NCI-H2029 (cell line): Measurements from ENCODE around the gene DOK7.

Experiments used
- DNase-seq: peaks from one replicate; lab custom pipeline; 2025; lab: John Stamatoyannopoulos, UW

The DOK7 gene

DNA sequence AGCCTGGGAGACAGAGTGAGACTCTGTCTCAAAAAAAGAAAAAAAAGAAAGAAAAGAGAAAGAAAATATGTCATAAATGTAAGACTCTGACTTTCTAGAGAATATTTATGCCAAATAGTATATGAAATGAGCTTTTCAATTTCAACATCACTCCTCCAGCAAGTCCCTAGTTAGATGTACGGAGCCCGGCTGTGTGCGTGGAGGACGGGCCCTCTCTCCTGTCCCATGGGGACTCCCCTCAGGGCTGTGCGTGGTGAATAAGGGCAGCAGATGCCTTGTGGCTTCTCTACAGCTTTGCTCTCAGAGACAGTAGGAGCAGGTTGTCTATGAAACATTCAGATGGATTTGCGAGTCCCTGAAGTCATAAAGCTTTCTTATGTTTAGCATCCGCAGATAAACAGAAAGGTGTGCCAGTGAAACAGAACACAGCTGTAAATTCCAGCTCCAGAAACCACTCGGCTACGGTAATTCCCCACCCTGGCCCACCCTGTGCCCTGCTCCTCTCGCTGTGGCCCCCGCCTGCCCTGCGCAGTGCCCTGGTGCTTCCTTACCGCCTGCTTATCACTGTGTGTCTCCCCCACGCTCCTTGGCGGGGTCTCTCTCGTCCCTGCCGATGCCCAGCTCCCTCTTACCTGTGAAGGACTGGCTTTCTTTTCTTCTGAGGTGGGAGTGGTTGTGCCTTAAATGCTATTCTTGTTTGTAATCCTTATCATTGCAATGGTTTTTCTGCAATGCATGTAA lies 35.2 kb upstream of the DOK7 start:
- no peak for DNase-seq

GRCh38 chr4:3429651-3430050 lies 33.5 kb upstream of the DOK7 start:
- no peak for DNase-seq

DNA sequence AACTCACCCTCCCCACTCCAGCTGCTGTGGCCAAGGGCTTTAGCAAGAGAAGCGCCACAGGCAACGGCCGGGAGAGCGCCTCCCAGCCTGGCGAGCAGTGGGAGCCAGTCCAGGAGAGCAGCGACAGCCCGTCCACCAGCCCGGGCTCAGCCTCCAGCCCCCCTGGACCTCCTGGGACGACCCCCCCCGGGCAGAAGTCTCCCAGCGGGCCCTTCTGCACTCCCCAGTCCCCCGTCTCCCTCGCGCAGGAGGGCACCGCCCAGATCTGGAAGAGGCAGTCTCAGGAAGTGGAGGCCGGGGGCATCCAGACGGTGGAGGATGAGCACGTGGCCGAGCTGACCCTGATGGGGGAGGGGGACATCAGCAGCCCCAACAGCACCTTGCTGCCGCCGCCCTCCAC lies 32.6 kb upstream of the DOK7 start:
- DNase-seq = no peak

DNA sequence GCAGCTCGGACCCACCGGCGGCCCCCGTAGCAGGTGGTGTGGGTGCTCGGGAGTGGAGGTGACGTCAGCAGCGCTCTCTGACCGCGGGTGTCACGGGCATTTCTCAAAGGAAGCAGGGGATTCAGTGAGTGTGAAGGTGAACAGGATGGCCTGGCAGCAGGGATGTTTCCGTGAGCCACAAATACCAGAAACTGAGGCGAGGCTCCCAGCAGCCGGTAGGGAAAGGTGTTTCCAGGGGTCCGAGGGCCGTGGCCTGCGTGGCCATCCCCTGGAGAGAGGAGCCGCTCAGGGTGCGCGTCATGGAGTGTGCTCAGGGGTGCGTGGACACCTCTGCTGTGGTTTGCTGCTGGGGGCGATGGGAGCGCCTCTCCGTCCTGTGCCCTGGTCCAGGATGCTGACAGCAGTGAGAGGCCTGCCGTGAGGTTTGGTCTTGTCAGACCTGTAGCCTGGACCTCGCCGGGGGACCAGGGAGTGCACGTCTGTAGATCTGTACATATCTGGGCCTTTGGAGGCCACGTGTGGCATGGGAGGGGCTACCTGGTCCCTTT lies 31.6 kb upstream of the DOK7 start:
- DNase-seq = no peak

GRCh38 chr4:3432381-3432790 lies 30.7 kb upstream of the DOK7 start:
- no peak for DNase-seq

- no peak for DNase-seq
Observed at GRCh38 chr4:3433138-3433869, 29.8 kb upstream of the DOK7 start.

DNA sequence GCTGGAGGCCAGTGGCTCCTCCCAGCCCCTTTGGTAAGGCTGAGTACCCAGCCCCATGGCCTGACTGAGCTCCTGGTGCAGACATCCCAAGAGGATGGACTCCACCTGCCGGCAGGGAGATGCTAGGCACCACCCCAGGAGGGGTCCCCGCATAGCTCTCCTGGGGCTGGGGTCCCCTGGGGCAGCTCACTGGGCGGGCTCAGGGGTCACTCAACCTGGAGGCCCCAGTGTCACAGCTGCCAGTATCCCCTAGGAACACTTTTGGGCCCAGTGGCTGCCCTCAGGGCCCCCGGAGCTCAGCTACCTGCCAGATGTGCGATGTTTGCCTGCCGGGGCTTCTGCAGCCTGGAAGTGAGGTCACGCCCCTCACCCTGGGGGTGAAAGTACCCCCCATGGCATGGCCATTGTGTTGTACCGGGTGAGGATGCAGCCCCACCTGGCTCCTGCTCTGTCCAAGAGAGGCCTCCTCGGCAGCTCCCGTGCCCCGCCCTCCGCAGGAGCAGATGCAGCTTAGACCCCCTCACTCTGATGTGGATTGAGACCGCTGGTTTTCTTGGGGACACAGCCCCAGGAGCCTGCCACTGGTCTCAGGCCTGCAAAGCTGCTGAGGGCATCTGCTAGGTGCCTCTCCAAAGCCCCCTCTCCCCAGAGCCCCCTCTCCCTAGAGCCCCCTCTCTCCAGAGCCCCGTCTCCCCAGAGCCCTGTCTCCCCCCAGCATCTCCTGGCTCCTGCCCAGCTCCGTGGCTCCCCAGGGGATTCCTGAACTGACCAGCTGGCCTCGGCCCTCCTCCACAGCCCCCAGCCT lies 28.0 kb upstream of the DOK7 start:
- DNase-seq = no peak

DNA sequence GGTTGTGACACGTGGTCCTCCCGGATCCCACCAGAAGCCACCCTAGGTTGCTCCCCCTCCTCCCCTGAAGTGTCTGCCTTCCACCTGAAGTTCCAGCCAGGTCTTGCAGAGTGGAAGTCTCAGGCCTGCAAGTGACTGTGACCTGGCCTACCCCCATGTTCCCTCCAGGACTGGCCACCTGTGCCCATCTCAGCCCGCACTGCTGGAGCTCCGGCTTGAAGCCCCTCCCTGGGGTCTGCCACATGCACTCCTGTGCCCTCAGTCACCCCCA lies 27.5 kb upstream of the DOK7 start:
- no peak for DNase-seq

- DNase-seq = no peak
Observed at GRCh38 chr4:3436048-3436797, 26.9 kb upstream of the DOK7 start.

DNA sequence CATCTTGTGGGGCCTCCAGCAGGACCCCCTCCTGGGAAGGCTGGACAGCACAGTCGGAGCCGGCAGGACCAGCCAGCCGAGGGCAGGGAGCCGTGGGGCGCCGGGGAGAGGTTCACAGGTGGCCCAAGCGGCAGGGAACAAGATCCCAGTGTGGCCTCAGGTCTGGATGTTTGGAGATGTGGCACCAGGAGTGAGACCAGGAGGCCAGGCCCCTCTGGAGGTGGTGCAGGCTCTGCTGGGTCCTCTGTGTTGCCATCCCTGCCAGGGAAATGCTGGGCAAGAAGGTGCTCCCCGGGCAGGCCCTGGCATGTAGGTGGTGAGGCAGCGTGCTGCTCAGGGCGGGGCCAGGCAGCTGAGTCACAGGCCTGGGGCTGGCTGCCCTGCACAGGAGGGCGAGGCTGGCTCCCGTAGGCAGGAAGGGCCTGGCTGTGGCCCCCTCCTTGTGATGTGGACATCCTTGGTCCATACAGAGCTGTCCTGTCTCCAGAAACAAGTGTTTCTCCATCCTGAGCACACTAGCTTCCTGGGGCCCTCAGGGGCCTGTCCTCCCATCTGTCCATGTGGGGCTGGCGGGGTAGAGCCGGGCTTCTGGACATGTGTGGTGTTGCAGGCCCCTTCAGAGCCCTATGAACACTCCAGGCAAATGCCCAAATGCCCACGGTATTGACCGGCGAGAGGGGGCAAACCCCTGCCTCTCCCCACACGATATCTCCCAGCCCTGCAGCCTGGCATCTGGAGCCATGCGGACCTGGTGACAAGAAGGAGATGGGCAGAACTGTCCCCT lies 26.1 kb upstream of the DOK7 start:
- no peak for DNase-seq

- no peak for DNase-seq
Observed at GRCh38 chr4:3437582-3437936, 25.5 kb upstream of the DOK7 start.

DNA sequence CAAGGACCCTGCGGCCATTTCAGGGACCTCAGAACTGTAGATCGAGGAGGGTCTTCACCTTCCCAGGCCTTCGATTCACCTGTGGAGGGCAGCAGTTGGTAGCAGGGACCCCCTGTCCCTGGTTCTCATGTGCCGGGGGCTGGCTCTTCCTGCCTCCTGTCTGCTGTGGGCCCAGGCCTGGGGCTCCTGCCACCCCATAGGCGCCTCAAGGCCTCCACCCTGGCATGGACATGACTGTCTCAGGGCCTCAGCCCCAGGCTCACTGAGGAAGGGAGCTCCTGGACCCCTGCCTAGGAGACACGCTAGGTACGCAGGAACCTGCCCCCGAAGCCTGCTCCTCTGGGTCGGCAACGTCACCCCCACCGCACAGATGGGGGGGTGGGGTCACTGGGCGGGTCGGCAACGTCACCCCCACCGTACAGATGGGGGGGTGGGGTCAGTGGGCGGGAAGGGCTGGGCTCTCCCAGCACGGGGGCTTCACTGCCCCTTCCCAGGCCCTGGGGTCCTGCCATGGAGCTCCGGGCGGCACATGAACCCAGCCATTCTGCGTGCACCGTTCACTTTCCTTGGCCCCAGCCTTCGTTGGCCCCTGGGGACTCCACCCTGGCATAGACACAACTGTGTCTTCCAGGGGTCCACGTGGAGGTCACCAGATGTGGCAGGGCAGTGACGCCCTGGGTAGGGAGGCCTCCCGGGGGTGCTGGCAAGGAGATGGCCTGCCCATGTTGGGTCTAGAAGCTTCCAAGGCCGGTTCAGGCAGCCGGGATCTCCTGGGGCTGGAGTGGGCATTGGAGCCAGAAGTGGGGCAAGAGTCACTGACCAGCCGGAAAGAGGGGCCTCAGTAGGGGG lies 24.9 kb upstream of the DOK7 start:
- DNase-seq = no peak

DNA sequence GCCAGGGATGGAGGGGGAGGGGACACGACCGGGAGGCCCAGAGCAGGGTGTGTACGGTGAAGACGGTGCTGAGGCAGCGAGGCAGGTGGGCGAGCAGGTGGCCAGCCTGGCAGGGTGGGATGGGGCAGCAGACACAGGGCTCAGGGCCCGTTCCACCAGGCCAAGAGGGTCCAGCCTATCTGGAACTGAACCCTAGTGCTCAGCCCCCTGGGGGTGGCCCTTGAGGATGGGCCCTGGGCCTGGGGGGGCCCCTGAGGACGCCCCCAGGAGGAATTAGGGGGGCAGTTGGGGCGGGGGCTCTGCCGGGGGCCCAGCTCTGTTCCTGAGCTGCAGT lies 24.3 kb upstream of the DOK7 start:
- DNase-seq = no peak

GRCh38 chr4:3439391-3439790 lies 23.7 kb upstream of the DOK7 start:
- DNase-seq = no peak

DNA sequence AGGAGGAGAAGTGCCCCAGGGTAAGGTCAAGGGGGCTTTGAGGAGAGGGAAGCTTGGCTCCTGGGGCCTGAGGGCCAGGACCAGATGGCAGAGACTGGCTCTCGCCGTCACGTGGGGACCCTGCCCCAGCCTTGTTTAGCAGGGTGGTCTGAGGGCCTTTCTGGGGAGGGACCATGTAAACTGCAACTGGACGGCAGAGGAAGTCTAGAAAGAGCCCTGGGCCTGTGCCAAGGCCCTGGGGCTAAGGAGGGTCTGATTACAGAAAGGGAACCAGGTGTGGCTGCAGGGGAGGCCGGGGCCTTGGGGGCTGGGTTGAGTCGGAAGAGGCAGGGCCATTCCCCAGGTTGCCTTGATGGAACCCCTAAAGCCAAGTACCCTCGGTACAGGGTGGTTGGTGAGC lies 23.1 kb upstream of the DOK7 start:
- peak; percentile 19 for DNase-seq

GRCh38 chr4:3440979-3441500 lies 22.1 kb upstream of the DOK7 start:
- no peak for DNase-seq

GRCh38 chr4:3441501-3442459 lies 21.3 kb upstream of the DOK7 start, which contains the start of gene HGFAC:
Gene HGFAC, plus strand, starts transcription at chr4:3441968. Its CDS starts 34 bp downstream, at chr4:3442002.
- DNase-seq = no peak

DNA sequence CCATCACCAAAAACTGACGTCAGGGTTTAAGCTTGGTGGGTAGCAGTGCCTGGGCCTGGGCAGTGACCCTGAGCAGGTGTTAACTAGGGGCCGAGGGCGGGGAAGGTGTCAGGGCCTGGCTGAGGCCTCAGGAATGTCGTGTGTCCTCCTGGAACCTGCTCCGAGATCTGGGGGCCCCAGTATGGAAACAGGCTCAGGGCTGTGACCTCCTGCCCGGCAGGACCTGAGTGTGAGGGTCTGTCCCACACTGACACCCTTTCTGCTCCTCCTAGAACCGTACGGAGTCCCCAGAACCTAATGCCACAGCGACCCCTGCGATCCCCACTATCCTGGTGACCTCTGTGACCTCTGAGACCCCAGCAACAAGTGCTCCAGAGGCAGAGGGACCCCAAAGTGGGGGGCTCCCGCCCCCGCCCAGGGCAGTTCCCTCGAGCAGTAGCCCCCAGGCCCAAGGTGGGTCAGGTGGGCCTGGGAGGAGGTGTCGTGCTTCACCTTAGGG lies 20.6 kb upstream of the DOK7 start:
- no peak for DNase-seq
